ENCODE measurements around the gene PTPRC.

PTPRC gene

GRCh38 chr1:198678301-198678836, 39.5 kb downstream of the PTPRC start:
- DNase-seq: no peak

GRCh38 chr1:198678901-198679329, 40.1 kb downstream of the PTPRC start:
- no peak for DNase-seq

- DNase-seq: no peak
Observed at GRCh38 chr1:198679535-198680173, 40.8 kb downstream of the PTPRC start.

- no peak for DNase-seq
Observed at GRCh38 chr1:198680174-198680875, 41.5 kb downstream of the PTPRC start.

- peak; percentile 60 for DNase-seq
Observed at GRCh38 chr1:198681252-198681651, 42.4 kb downstream of the PTPRC start.

GRCh38 chr1:198681831-198682759, 43.3 kb downstream of the PTPRC start:
- DNase-seq: peak; percentile 99

GRCh38 chr1:198682850-198683249, 44.0 kb downstream of the PTPRC start:
- DNase-seq: no peak

GRCh38 chr1:198683449-198683848, 44.6 kb downstream of the PTPRC start:
- no peak for DNase-seq

GRCh38 chr1:198686069-198686728, 47.4 kb downstream of the PTPRC start:
- peak; percentile 75 for DNase-seq

GRCh38 chr1:198687429-198687828, 48.6 kb downstream of the PTPRC start:
- no peak for DNase-seq

- no peak for DNase-seq
Observed at GRCh38 chr1:198691063-198691462, 52.2 kb downstream of the PTPRC start.

GRCh38 chr1:198693321-198693720, 54.5 kb downstream of the PTPRC start:
- no peak for DNase-seq

GRCh38 chr1:198694542-198694941, 55.7 kb downstream of the PTPRC start:
- no peak for DNase-seq

GRCh38 chr1:198696211-198696610, 57.4 kb downstream of the PTPRC start:
- DNase-seq: no peak

- peak; percentile 30 for DNase-seq
Observed at GRCh38 chr1:198699167-198700015, 60.6 kb downstream of the PTPRC start.

- no peak for DNase-seq
Observed at GRCh38 chr1:198700016-198700392, 61.2 kb downstream of the PTPRC start.

- no peak for DNase-seq
Observed at GRCh38 chr1:198700396-198700795, 61.6 kb downstream of the PTPRC start.

- no peak for DNase-seq
Observed at GRCh38 chr1:198701250-198701649, 62.4 kb downstream of the PTPRC start.

- no peak for DNase-seq
Observed at GRCh38 chr1:198701766-198702539, 63.1 kb downstream of the PTPRC start.

GRCh38 chr1:198708761-198709525, 70.1 kb downstream of the PTPRC start:
- no peak for DNase-seq

All from hematopoietic multipotent progenitor cell treated with erythropoietin and hydrocortisone succinate and interleukin-3 and kit ligand, for 4 days (in vitro differentiated cells).